HG02642 (cell line): ENCODE data around the gene SLC4A1.

ENCODE experiments used
- ATAC-seq: cut with Tn5 transposase; IDR thresholded peaks from one replicate; pipeline ENCODE4 v1.9.1; 2021; ENCODE audit warnings: mild to moderate bottlenecking; ENCODE audit not compliant: unreplicated experiment, poor library complexity

Gene SLC4A1

DNA sequence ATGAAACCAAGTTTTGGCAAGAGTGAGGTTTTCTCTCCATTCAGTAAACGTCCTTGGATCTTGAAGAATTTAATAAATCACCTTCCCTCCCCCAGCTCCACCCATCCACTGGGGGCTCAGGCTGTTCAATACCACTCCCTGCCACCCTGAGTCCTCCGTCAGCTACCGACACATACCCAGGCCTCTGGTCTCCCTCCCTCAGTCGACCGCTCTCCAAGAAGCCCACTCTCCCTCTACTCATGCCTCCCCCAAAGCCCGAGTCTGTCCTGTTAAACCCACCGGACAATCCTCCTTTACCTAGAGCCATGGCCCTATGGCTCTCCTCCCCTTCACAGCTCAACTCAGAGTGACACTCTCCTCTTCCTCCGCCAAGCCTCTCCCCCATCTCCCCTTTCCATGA is 19.7 kb upstream of the SLC4A1 start:
- ATAC-seq: no peak

DNA sequence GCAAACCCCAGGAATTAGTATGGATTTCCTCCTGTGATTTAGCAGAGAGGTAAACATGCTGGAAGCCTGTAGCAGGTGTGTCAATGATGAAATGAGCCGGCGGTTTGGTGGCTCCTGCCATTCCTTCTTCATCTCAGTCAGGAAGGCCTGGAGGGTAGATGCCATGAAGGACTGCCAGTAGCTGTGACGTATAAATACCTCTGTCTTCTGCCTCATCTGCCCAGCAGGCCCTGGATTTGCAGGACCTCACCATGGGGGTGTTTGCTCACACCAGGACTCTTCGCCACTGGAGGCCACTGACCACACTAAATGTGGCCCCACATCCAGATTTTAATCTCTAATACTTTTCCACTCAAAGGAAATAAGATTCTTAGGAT is 16.1 kb upstream of the SLC4A1 start:
- no peak for ATAC-seq

DNA sequence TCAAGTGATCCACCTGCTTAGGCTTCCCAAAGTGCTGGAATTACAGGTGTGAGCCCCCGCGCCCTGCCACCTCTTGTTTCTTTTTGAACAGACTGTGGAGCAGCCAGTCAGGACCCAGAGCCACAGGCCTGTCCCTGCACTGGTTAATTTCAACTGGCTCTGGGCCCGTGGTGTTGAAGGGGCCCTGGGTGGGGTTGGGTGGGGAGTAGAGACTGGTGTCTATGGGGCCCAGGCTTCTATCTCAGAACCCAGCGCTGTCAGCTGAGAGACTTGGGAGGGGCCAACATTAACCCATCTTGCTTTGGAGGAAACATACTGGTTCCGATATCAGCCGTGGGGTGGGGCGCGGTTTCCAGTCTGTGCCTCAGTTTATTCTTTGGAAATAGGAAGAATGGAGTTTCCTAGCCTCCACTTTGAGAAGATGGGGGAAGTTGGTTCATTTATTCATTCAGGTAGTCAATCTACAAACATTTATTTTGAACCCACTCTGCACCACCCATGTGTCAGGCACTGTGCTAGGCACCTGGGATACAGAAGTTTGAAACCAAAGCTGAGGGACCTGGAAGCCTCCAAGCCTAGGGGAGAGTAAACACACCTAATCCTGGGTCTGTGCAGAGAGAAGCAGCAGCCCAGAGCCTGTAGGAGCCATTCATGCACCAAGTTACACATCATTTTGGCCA is 15.5 kb upstream of the SLC4A1 start:
- no peak for ATAC-seq

DNA sequence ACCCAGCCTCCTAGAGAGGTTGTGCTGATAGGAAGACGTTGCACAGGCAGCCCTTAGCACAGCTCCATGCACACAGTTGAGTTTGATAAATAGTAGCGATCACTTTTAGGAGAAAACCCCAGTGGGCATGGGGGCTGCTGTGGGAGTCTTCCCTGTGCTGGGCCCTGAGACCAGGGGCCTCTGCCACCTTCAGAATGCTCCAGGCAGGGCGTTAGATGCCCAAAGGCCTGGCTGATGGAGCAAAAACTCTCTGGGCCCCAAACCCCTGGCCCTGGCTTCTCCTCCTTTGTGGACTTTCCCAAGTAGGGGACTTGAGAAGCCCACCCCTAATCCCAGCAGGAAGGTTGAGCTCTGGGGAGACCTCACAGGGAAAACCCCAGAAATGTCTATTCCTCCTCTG is 14.3 kb upstream of the SLC4A1 start:
- no peak for ATAC-seq

DNA sequence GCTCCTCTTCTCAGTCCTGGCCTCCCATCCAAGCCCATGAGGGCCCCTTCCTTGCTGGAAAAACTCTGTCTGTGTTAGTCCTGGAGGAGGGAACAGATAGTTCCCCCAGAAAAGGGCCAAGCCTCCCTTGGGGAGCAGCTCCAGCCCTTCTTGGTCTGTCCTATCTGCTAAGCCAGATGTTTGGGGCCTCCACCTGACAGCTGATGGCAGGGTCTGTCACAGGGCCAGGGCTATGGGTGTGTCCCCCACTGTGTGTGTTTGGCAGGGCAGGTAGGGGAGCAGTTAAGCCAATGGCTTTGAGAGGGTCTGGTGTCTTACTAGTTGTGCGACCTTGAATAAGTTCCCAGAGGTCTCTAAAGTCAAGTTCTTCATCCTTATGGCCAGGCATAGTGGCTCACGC is 13.6 kb upstream of the SLC4A1 start:
- no peak for ATAC-seq

DNA sequence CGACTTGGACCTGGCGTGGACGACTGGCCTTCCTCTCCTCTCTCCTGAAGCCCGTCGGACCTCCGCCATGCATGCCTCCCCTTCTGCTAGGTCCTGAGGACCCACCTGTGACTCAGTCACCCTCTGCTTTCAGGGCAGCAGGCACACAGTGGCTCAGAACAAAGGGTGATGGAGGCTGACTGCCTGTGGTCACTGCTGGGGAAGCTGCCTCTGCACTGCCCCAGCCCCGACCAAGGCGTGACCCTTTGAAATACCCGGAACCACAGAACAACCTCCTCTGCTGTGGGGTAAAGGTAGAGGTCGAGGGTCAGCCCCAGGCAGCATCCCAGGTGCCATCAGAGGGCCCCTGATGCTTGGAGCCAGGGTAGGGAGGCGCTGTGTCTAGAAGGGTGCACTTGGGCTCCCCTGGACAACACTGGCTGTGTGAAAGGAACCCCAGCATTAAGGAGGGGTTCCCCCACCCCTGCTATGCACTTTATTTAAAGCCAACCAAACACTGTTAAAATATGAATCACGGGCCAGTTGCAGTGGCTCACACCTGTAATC is 12.5 kb upstream of the SLC4A1 start:
- no peak for ATAC-seq

DNA sequence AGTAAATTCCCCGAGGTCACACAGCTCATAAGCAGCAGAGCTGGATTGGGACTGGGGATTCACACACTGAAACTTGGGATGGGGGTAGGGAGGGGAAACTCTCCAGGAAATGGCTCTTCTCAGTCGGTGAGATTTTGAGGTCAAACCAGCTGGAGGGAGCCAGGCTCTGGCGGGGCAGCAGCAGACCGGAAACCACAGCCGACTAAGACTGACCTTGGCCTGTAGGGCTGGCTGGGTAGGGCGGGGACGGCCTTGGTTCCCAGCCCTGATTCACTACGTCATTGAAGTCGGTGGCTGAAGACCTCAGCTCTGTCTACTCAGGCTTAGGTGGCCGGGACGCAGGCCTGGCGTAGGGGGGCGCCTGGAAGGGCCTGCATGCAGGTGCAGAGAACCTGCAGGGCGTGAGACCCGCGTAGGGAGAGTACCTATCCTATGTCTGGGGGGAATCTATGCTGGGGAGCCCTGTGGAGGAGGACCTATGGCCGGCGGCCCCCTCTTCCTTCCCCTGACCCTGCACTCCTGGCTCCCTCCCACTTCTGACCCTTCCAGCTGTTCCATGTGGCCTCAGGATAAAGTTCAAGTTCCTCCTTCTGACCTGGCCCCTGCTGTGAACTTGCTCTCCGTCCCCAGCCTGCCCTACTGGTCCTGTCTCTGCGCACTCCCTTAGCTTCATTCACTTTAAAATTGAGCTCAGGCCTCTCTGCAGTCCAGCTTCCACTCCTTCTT is 11.9 kb upstream of the SLC4A1 start:
- peak; percentile 74 for ATAC-seq

DNA sequence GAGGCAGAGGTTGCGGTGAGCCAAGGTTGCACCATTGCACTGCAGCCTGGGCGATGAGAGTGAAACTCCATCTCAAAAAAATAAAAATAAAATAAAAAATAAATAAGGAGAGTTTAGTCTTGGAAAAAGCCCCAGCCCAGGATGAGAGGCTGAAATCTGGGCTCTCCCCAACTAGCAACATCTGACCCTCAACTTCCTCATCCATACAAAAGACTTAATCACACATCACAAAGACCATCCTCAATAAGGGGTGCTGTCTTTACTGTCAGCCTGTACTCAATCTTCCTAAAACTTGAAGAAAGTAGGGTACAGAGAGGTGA is 11.4 kb upstream of the SLC4A1 start:
- no peak for ATAC-seq

DNA sequence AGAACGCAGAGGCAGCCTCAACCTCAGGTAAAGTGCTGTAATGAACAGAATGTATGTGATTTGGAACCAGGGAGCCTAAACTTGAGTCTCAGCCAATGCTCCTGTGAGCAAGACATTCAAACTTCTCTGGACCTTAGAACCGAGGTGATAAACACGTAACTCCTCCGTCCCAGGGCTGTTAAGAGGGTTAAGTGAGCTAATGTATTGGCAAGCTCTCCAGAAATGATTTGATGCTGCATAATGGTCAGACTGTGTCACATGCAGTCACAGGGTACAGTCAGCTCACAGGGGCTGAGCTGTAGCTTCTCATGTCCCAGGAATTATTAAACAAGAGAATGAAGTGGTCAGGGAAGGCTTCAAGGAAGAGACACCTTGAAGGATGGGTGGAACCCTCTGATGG is 10.0 kb upstream of the SLC4A1 start:
- no peak for ATAC-seq

DNA sequence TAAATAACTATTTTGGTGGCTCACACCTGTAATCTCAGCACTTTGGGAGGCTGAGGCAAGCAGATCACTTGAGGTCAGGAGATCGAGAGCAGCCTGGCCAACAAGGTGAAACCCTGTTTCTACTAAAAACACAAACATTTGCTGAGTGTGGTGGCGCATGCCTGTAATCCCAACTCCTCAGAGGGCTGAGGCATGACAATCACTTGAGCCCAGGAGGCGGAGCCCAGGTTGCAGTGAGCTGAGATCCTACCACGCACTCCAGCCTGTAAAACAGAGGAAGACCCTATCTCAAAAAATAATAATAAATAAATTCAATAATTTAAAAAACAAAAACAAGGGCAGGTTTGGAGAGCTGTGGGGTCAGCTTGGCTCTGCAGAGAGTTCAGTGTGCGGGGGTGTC is 5.7 kb upstream of the SLC4A1 start:
- ATAC-seq: no peak

DNA sequence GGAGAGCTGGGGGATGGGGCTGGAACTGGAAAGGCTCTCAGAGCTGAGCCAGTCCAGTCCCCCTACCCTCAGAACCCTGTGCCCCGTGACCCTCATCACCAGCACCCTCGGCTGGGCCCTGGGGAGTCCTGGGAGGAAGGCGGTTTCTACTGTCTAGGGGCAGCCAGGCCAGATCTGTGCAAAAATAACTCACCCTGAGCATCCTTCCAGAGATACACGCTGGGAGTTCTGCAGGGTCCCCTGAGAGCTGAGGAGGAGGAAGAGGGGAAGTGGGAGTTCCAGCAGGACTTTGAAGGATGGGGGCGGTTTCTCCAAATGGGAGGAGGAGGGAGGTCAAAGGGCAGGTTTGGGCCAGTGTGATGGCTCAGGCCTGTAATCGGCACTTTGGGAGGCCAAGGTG is 5.0 kb upstream of the SLC4A1 start:
- ATAC-seq: no peak

DNA sequence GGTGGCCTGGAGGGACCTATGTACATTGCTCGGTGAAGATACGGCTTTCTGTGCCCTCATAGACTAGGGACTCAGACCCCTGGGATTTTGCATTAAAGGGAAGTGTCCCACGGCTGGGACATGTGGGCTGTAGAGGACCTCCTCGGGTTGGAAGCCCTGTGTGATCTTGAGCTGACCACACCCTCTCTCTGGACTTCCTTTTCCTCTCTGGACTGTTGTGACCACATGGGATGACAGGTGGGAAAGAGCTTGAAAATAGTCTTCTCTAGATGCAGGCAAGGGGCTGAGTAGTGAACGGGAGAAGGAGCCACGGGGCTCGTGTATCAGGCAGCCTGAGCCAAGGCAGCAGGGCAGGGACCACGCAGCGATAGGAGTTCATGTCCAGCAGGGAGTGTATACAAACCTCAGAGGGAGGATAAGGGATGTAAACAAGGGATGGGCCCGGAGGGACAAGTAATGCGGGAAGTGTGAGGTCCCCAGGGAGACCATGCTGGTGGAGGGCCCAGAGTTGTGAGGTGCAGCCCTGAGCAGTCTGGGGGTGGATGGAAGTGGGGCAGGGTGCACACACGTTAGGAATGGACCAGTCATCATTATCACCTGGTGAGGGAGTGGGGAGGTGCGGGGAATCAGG is 4.5 kb upstream of the SLC4A1 start:
- no peak for ATAC-seq

DNA sequence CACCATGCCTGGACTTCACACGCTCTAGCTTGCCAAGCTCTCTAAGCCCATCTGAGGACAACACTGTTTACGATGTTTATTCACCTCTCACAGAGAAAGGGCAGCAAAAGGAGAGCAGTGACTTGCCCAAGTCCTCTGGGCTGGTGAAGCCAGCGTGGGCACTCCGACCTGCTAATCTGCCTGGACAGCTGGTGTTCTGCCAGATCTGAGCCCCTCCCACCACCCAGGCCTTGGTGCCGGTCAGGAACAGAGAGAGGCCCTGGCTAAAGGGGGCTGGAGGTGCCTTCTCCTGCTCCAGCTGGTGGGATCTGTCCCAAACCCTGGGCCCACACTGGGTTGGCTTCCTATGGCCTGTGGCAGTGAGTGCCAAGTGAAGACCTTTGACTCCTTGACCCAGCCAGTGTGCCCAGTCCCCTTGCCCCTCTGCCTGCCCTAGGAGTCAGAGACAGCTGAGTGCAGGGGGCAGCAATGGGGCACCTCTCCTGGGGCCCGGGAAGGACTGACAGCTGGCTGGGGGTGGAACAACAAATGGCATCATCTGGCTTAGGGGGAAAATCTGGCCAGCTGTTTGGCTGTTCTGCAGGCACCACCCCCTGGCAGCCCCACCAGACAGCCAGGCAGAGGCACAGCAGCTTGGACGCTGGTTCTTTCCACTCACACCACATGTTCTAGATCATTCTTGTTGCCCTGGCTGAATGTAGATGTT is 1.8 kb upstream of the SLC4A1 start:
- no peak for ATAC-seq

DNA sequence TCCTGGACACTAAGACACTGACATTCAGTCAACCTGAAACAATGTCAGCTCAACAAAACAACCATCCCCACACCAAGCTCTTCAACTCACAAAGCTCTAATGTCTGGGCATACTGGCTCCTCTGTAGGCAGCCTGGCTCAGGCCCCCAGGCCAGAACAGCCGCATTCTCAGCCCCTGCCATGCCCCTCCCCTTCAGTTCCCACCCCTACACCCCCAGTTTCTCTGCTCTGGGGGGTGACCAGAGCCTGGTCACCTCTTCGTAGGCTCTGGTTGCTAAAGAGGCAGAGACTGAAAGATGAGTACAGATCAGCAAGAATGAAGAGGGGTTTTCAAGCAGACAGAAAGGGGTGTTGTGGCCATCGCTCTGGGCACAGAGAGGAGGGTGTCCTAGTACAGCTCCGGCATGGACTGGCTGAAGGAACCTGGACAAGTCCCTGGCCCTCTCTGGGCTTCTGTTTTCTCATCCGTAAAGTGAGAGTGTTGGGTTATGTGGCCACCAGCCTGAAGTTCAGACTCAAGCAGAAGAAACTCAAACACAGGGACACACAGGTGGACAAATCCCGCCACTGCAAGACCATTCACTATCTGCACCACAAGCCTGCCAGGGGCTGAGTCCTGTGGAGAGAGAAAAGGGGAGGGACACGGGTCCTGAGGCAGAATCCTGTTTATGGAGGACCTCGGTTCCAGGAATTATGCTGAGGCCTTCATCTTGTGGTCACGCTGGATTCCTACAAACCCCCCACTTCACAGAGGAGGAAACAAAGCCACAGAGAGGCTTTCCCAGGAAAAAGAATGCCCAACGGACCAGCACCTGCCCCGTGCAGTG is 987 bp upstream of the SLC4A1 start:
- ATAC-seq: no peak

DNA sequence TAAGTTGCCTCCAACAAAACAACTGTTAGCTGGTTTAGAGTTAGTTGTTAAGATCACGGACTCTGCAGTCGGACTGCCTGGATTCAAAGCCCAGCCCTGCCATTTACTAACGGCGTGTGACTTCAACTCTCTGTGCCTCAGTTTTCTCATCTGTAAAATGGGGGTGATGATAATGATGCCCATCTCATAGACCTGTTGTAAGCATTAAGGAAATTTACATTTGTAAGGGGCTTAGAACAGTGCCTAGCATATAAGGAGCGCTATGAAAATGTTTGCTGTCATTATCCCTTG is 825 bp downstream of the SLC4A1 start:
- no peak for ATAC-seq

DNA sequence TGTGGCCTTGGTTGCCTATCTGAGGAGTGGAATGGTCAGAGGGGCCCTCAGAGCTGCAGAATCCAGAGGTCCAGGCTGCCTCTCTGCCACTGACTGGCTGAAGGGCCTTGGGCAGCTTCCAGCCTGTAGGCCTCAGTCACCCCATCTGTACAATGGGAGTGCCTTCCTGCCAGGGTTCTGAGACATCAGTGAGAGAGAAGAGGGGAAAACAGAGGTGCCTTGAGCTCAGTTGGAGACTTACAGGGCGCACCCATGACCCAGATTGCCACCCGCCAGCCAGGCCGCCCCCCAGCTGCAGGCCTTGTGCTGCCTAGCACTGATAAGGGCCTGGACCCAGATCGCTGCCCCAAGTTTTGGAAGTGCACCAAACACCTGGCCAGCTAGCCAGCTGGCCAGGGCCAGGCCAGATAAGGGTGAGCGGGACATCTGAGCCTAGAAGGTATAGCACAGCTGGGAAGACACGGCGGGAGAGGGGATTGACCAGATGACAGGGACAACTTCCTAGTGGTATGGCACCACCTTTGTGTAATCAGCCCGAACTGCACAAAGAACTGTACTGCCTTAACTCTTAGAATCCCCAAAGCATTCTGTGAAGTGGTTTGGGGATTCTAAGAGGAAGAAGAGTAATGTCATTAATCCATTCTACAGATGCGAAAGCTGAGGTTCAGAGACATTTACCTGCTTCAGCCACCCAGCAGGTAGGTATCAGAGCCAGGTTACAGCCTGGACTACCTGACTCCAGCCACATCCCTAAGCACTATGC is 1.4 kb downstream of the SLC4A1 start:
- no peak for ATAC-seq

DNA sequence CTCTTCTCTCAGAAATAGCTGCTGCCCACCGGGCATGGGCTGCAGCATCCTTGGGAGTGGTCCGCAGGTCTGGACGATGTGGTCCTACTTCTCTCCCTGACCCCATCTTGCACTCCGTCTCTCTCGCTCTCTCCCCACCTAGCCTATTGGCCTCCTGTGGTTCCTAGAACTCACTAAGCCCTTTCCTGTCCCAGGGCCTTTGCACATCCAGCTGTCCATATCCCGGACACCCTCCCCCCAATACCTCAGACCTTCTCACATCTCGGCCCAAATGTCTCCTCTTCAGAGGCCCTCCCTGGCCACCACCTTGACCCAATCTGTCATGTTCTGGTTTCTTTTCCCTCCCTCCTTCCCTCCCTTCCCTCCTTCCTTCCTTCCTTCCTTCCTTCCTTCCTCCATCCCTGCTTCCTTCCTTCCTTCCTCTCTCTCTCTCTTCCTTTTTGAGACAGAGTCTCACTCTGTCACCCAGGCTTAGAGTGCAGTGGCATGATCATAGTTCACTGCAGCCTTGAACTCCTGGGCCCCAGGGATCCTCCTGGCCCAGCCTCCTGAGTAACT is 4.5 kb downstream of the SLC4A1 start:
- no peak for ATAC-seq

DNA sequence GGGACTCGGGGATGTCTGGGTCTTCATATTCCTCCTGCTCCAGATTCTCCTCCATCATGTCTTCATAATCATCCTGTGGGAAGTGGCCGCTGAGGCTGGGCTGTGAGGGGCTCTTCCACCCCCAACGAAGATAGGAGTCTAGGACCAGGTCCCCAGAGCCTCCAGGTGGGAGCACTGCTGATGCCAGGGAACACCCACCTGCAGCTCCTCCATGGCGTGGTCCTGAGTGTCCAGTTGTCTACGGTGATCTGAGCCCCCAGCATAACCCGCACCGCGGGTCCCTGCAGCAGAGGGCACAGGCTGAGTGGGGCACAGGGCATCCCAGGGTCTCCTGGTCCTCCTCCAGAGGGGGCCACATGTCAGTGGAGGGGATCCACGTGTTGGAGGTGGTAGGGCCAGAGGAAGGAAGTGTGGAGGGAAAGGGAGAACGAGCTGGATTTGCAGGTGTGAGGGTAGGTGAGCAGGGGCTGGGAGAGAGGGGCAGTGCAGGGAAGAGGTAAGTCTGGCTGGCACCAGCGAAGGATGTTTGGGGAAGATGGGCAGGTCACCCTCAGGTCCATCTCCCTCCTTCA is 5.2 kb downstream of the SLC4A1 start:
- ATAC-seq: no peak

DNA sequence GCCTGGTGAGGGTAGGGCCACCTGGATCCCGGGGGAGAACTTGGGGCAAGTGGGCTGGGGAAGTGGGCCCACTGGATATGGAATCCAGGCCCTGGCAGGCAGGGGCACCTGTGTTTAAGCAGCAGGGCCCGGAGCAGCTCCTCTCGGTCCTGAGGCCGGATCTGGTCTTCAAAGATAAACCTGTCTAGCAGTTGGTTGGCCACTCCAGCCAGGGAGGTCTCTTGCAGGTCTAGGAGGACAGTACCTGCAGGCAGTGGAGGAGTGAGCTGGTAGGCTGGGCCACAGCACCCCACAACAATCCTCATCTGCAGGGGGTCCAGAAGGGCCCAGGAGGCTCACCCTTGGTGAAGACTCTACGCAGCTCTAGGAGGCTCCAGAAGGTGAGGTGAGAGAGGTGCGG is 7.6 kb downstream of the SLC4A1 start:
- ATAC-seq: no peak
